Activated T-helper 17 cell treated with anti-CD3 and anti-CD28 coated beads, Interleukin-2, amount 50 U/mL, for 72 hours (primary cell): ENCODE measurements around the gene TRABD2B. TPM values are rescaled to one million over a fixed set of nuclear protein-coding genes. Genes with fewer than 3 reads are reported as not detected.

Experiments used
- ATAC-seq: fragments of 150-1000 bp; cut with Tn5 transposase; replicated peaks from 2 replicates; pipeline ENCODE4 v1.10.0; 2021; ENCODE audit warnings: mild to moderate bottlenecking, moderate library complexity
- H3K27ac Mint-ChIP-seq: one replicate; pipeline ENCODE4 v1.8.0; 2022; ENCODE audit warnings: mixed read lengths
- H3K27me3 Mint-ChIP-seq: one replicate; pipeline ENCODE4 v1.8.0; 2022; ENCODE audit warnings: mixed read lengths
- H3K36me3 Mint-ChIP-seq: one replicate; pipeline ENCODE4 v1.8.0; 2022; ENCODE audit warnings: low read depth, mild to moderate bottlenecking, mixed read lengths
- H3K4me1 Mint-ChIP-seq: one replicate; pipeline ENCODE4 v1.8.0; 2022; ENCODE audit warnings: mixed read lengths
- H3K4me3 Mint-ChIP-seq: one replicate; pipeline ENCODE4 v1.8.0; 2022; ENCODE audit warnings: mild to moderate bottlenecking, mixed read lengths
- H3K9me3 Mint-ChIP-seq: one replicate; pipeline ENCODE4 v1.8.0; 2022; ENCODE audit warnings: mixed read lengths
- total RNA-seq, 2 donors: library from RNA; stranded (reverse); gene quantifications; one replicate each; pipeline ENCODE4 v1.2.3, GENCODE V29; 2022

TRABD2B gene
- total RNA-seq, 2 donors from 2014 or later: not detected

GRCh38 chr1:47782414-47783166 lies 214.6 kb downstream of the TRABD2B start:
- H3K36me3 Mint-ChIP-seq: no peaks in the 10 kb centered on the region

GRCh38 chr1:47781171-47781959 lies 215.8 kb downstream of the TRABD2B start:
- peaks cover 12% of the 10 kb centered on the region for H3K27me3 Mint-ChIP-seq
- no peaks in the 10 kb centered on the region for H3K9me3 Mint-ChIP-seq
- H3K4me1 Mint-ChIP-seq: no peaks in the 10 kb centered on the region
- no peak overlapping the region for H3K4me3 Mint-ChIP-seq
- ATAC-seq: no peak
- H3K36me3 Mint-ChIP-seq: no peaks in the 10 kb centered on the region
- H3K27ac Mint-ChIP-seq: no peak overlapping the region

More at GRCh38 chr1:47782414-47783166, 214.6 kb downstream of the TRABD2B start:
- Mint-ChIP-seq H3K9me3 (no peaks in the 10 kb centered on the region), H3K27me3 (peaks cover 12% of the 10 kb centered on the region), H3K4me1 (no peaks in the 10 kb centered on the region), H3K4me3 (no peak overlapping the region), H3K27ac (no peak overlapping the region)
- ATAC-seq: no peak

- Mint-ChIP-seq H3K27me3 (peaks cover 14% of the 10 kb centered on the region), H3K4me1 (no peaks in the 10 kb centered on the region), H3K36me3 (no peaks in the 10 kb centered on the region), H3K4me3 (no peak overlapping the region), H3K9me3 (no peaks in the 10 kb centered on the region), H3K27ac (no peak overlapping the region)
- ATAC-seq: no peak
Observed at GRCh38 chr1:47780469-47780995, 216.7 kb downstream of the TRABD2B start.

- Mint-ChIP-seq H3K27me3 (peaks cover 15% of the 10 kb centered on the region), H3K4me1 (no peaks in the 10 kb centered on the region), H3K27ac (no peak overlapping the region), H3K4me3 (no peak overlapping the region), H3K36me3 (no peaks in the 10 kb centered on the region), H3K9me3 (no peaks in the 10 kb centered on the region)
- ATAC-seq: no peak
Observed at GRCh38 chr1:47779613-47780012, 217.6 kb downstream of the TRABD2B start.

GRCh38 chr1:47778280-47778679 lies 218.9 kb downstream of the TRABD2B start:
- H3K27ac Mint-ChIP-seq: no peak overlapping the region
- H3K4me1 Mint-ChIP-seq: no peaks in the 10 kb centered on the region
- H3K36me3 Mint-ChIP-seq: no peaks in the 10 kb centered on the region
- H3K27me3 Mint-ChIP-seq: peaks cover 14% of the 10 kb centered on the region
- H3K4me3 Mint-ChIP-seq: no peak overlapping the region
- no peaks in the 10 kb centered on the region for H3K9me3 Mint-ChIP-seq
- no peak for ATAC-seq

- Mint-ChIP-seq H3K27ac (no peak overlapping the region), H3K36me3 (no peaks in the 10 kb centered on the region), H3K4me3 (no peak overlapping the region), H3K9me3 (no peaks in the 10 kb centered on the region), H3K27me3 (peaks cover 10% of the 10 kb centered on the region), H3K4me1 (no peaks in the 10 kb centered on the region)
- ATAC-seq: no peak
Observed at GRCh38 chr1:47777322-47777721, 219.9 kb downstream of the TRABD2B start.

GRCh38 chr1:47776667-47777131 lies 220.5 kb downstream of the TRABD2B start:
- ATAC-seq: no peak
- Mint-ChIP-seq H3K4me3 (no peak overlapping the region), H3K27ac (no peak overlapping the region), H3K4me1 (no peaks in the 10 kb centered on the region), H3K36me3 (no peaks in the 10 kb centered on the region), H3K27me3 (peaks cover 8% of the 10 kb centered on the region), H3K9me3 (no peaks in the 10 kb centered on the region)

- no peaks in the 10 kb centered on the region for H3K36me3 Mint-ChIP-seq
- no peak overlapping the region for H3K27ac Mint-ChIP-seq
- no peaks in the 10 kb centered on the region for H3K9me3 Mint-ChIP-seq
- ATAC-seq: no peak
- H3K27me3 Mint-ChIP-seq: peaks cover 8% of the 10 kb centered on the region
- H3K4me3 Mint-ChIP-seq: no peak overlapping the region
- no peaks in the 10 kb centered on the region for H3K4me1 Mint-ChIP-seq
Observed at GRCh38 chr1:47774986-47775834, 222.0 kb downstream of the TRABD2B start.

- Mint-ChIP-seq H3K9me3 (no peaks in the 10 kb centered on the region), H3K27ac (no peak overlapping the region), H3K4me3 (no peak overlapping the region), H3K27me3 (peaks cover 8% of the 10 kb centered on the region), H3K4me1 (no peaks in the 10 kb centered on the region), H3K36me3 (no peaks in the 10 kb centered on the region)
- no peak for ATAC-seq
Observed at GRCh38 chr1:47772960-47773682, 224.1 kb downstream of the TRABD2B start.

- peaks cover 8% of the 10 kb centered on the region for H3K27me3 Mint-ChIP-seq
- H3K27ac Mint-ChIP-seq: no peak overlapping the region
- no peak for ATAC-seq
- H3K4me3 Mint-ChIP-seq: no peak overlapping the region
- no peaks in the 10 kb centered on the region for H3K36me3 Mint-ChIP-seq
- H3K9me3 Mint-ChIP-seq: no peaks in the 10 kb centered on the region
- no peaks in the 10 kb centered on the region for H3K4me1 Mint-ChIP-seq
Observed at GRCh38 chr1:47772281-47772680, 224.9 kb downstream of the TRABD2B start.

- H3K4me3 Mint-ChIP-seq: no peak overlapping the region
- no peaks in the 10 kb centered on the region for H3K9me3 Mint-ChIP-seq
- H3K4me1 Mint-ChIP-seq: no peaks in the 10 kb centered on the region
- H3K27ac Mint-ChIP-seq: no peak overlapping the region
- no peak for ATAC-seq
- H3K36me3 Mint-ChIP-seq: no peaks in the 10 kb centered on the region
- H3K27me3 Mint-ChIP-seq: peaks cover 8% of the 10 kb centered on the region
Observed at GRCh38 chr1:47771751-47772150, 225.4 kb downstream of the TRABD2B start.

- H3K27me3 Mint-ChIP-seq: peaks cover 6% of the 10 kb centered on the region
- H3K36me3 Mint-ChIP-seq: no peaks in the 10 kb centered on the region
- no peaks in the 10 kb centered on the region for H3K9me3 Mint-ChIP-seq
- no peak overlapping the region for H3K27ac Mint-ChIP-seq
- no peaks in the 10 kb centered on the region for H3K4me1 Mint-ChIP-seq
- no peak for ATAC-seq
- no peak overlapping the region for H3K4me3 Mint-ChIP-seq
Observed at GRCh38 chr1:47769983-47770382, 227.2 kb downstream of the TRABD2B start.

- H3K9me3 Mint-ChIP-seq: no peaks in the 10 kb centered on the region
- no peak overlapping the region for H3K4me3 Mint-ChIP-seq
- no peaks in the 10 kb centered on the region for H3K4me1 Mint-ChIP-seq
- no peaks in the 10 kb centered on the region for H3K36me3 Mint-ChIP-seq
- ATAC-seq: no peak
- H3K27ac Mint-ChIP-seq: no peak overlapping the region
- H3K27me3 Mint-ChIP-seq: peaks cover 6% of the 10 kb centered on the region
Observed at GRCh38 chr1:47769295-47769694, 227.9 kb downstream of the TRABD2B start.

- no peak overlapping the region for H3K4me3 Mint-ChIP-seq
- H3K27me3 Mint-ChIP-seq: peaks cover 6% of the 10 kb centered on the region
- H3K4me1 Mint-ChIP-seq: no peaks in the 10 kb centered on the region
- ATAC-seq: no peak
- no peak overlapping the region for H3K27ac Mint-ChIP-seq
- H3K9me3 Mint-ChIP-seq: no peaks in the 10 kb centered on the region
- H3K36me3 Mint-ChIP-seq: no peaks in the 10 kb centered on the region
Observed at GRCh38 chr1:47767741-47768100, 229.5 kb downstream of the TRABD2B start.
